NCI-H146 treated with DMSO at 0.1 percent for 48 hours (cell line): Measurements from ENCODE around the gene GLUD1.
"Not testable (repeated sequence)": the region's sequence is repeated elsewhere in the genome, so short reads cannot be mapped to it uniquely, and the experiment has no call there.

ENCODE experiments used
- DNase-seq: peaks from one replicate; lab custom pipeline; 2025; ENCODE audit not compliant: unreplicated experiment; lab: John Stamatoyannopoulos, UW

GLUD1 gene

DNA sequence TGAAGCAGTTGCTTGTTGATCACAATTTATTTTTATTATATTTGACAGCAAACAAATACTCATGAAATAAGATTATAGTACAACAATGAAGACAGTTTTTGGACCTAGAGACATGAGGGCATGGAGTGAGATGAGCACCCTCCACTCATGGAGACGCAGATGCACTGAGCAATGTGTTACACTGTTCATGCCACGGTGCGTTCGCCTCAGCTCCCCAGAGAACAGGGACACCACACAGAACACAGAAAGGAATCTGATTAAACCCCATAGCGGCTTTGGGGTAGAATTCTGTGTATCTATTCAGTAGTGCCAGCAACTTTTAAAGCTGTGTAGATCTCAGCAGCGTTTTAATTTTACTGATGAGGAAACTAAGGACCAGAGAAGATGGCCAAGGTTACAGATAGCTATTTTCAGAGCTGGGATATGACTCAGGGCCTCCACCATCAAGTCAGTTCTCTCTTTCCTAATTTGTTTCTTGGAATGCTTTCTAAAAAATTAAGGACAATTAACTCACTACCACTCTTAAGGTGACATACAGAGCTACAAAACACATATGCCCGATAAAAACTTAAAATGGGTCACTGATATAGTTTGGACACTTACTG, 41.0 kb downstream of the GLUD1 start:
- DNase-seq, result no peak

DNA sequence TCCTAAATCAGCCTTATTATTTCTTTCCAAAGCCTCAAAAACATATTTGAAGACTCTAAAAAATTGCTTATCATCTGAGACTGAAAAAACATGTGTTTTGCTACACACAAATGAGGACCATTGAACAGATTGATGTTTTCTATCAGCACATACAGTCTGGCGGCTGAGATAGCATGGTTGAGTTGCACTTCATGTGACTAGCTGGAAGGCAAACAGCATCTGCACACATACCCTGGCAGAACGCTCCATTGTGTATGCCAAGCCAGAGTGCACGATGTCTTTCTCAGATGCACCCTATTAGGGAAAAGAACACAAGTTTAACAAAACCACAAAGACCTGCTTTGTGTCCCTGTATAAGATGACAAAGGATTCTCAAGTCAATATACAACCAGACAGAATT, 41.5 kb downstream of the GLUD1 start:
- DNase-seq, result no peak

DNA sequence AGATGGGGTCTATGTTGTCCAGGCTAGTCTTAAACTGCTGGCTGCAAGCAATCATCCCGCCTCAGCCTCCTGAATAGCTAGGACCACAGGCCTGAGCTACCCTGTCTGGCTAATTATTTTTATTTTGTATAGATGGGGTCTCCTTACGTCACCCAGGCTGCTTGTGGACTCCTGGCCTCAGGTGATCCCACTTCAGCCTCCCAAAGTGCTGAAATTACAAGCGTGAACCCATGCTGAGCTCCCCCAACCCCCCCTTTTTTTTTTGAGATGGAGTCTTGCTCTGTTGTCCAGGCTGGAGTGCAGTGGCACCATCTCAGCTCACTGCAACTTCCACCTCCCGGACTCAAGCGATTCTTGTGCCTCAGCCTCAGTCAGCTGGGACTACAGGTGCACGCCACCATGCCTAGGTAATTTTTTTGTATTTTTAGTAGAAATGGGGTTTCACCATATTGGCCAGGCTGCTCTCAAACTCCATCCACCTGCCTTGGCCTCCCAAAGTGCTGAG, 49.2 kb downstream of the GLUD1 start:
- DNase-seq, result no peak

DNA sequence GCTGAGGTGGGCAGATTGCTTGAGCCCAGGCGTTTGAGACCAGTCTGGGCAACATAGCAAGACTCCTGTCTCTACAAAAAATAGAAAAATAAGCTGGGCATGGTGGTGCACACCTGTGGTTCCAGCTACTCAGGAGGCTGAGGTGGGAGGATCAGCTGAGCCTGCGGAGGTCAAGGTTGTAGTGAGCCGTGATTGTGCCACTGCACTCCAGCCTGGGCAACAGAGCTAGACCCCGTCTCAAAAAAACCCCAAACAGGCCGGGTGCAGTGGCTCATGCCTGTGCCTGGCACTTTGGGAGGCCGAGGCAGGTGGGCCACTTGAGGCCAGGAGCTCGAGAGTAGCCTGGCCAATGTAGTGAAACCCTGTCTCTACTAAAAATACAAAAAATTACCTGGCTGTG, 51.1 kb downstream of the GLUD1 start:
- not testable (repeated sequence) for DNase-seq

DNA sequence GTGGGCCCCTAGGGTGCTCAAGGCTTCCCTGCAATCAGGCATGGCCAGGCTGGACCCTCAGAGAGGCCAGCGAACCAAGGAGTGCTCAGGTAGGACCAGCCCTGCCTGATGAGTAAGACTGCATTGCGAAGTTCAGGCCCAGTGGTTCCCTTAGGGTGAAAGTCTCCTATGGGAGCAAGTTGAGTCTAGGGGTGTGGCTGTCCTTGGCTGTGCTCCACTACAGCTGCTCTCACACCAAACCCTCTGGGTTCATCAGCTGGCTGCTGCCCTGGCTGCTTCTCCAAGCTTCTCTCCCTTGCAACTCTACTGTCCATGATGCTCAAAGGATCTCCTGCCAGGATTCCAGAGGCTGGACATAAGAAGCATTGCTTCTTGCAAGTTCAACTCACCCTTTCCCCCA, 55.9 kb downstream of the GLUD1 start:
- DNase-seq, result no peak

DNA sequence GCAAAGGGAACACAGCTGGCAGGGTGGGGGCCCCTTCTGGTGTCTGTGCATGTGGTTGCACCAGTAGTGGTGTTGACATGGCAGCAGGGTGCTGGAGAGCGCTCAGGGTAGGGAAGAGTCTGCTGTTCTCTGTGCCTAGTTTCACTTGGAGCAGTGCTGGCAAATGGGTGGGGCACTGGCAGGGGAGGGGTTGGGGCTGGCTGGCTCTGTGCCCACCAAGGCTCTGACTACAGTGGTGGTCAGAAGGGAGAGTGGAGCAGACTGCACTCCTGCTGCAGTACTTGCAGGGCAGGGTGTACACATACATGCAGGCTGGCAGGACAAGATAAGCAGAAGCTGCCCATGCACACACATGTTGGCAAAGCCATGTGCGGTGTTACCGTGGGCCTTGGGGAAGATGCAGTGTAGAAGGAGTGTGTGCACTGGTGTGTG, 56.3 kb downstream of the GLUD1 start:
- no peak for DNase-seq

DNA sequence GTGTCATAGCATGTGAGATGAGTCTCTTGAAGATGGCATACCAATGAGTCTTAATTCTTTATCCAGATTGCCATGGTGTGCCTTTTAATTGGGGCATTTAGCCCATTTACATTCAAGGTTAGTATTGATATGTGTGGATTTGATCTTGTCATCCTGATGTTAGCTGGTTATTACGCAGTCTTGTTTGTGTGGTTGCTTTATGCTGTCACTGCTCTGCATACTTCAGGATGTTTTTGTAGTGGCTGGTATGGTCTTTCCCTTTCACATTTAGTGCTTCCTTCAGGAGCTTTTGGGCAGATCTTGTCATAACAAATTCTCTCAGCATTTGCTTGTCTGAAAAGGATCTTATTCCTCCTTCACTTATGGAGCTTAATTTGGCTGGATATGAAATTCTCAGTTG, 58.0 kb downstream of the GLUD1 start:
- no peak for DNase-seq

DNA sequence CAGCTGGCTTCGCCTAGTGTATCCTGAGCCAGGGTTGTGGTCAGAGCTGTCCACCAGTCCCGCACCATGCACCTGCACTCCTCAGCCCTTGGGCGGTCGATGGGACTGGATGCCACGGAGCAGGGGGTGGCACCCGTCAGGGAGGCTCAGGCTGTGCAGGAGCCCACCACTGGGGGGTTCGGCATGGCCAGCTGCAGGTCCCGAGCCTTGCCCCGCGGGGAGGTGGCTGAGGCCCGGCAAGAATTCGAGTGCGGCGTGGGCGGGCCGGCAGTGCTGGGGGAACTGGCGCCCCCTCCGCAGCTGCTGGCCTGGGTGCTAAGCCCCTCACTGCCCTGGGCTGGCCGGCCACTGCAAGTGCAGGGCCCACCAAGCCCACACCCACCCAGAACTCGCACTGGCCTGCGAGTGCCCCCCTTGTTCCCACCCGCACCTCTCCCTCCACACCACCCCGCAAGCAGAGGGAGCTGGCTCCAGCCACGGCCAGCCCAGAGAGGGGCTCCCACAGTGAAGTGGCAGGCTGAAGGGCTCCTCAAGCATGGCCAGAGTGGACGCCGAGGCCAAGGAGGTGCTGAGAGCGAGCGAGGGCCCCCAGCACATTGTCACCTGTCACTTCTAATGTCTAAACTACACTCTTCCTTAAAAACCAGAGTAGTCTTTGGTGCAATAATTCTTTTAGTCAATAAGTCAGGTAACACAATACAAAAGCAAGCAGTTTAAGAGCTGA, 63.6 kb downstream of the GLUD1 start:
- no peak for DNase-seq

DNA sequence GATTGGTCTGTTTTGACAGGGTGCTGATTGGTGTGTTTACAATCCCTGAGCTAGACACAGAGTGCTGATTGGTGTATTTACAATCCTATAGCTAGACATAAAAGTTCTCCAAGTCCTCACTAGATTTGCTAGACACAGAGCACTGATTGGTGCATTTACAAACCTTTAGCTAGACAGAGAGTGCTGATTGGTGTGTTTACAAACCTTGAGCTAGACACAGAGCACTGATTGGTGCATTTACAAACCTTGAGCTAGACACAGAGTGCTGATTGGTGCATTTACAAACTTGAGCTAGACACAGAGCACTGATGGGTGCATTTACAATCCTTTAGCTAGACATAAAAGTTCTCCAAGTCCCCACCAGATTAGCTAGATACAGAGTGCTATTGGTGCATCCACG, 64.2 kb downstream of the GLUD1 start:
- not testable (repeated sequence) for DNase-seq

DNA sequence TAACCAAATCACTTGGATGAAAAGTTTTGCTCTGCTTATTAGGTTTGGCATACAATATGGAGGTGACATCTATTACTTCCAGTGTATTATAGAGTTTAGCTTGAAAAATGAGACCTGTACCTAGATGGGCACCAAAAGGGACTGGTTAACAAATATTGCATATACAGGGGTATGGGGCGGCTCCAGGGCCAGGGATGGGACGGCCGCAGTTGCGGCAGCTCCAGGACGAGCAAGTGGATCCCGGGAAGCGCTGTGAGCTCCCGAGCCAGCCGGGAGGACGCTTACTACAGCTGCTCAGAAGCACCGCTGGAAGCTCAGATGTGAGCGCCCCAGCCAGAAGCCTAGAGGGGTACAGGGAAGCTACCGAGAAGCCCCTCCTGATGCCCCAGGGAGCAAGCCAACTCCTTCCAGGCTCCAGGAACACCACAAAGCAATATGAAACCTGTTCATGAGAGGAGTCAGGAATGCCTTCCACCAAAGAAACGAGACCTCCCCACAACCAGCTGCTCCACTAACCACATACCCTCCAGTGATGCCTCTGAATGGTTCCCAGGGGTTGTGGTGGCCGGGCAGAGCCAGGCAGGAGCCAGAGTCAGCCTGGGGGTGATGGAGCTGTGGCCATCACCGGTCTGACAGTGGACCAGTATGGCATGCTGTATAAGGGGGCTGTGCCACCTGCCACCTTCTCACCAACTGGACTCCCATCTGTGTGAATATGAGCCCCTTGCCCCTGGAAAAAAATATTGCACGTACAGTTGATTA, 67.7 kb downstream of the GLUD1 start:
- not testable (repeated sequence) for DNase-seq

DNA sequence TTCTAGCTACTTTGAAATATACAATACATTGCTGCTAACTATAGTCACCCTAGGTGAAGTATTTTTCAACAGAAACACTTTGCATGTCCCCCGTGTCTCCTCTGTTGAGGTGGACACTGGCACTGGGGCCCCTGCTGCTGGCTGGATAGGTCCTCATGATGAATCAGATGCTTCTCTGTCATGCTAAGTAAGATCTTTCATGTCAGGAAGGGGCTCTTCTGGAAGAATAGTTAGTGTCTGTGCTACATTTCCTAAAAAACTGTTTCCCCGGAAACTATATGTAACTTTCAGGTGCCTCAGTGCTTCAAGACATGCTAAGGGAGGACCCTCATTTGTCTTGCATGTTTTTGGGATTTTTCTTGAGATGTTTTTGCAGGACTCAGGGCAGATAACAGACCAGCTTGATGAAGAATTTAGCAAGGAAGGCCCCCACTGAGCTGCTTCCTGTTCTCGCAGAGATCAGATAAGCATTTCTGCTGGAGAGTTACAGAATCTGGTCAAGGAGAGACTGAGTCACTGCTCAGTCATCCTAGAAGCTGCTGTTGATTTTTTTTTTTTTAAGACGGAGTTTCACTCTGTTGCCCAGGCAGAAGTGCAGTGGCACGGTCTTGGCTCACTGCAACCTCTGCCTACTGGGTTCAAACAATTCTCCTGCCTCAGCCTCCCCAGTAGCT, 69.2 kb downstream of the GLUD1 start:
- not testable (repeated sequence) for DNase-seq

DNA sequence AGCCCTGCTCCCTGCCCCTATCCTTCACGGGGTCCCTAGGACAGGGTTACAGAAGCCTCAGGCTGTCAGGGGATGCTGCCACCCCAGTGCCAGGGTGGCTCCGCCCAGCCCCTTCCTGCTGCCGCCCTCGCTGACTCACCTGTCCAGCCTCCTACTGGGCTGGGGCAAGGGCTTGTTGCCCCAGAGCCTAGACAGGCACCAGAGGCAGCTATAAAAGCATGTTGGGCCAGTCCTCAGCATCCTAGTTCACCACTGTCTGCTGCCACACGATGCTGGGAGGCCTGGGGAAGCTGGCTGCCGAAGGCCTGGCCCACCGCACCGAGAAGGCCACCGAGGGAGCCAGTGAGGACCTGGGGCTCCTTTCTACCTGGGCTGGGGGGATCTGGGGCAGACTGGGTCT, 74.6 kb downstream of the GLUD1 start, which contains the start of gene FAM25A:
Gene FAM25A, plus strand, starts transcription at position 239 of the 400 bp plus-strand sequence. Its CDS starts 31 bp downstream, at position 270.
- DNase-seq, result not testable (repeated sequence)

DNA sequence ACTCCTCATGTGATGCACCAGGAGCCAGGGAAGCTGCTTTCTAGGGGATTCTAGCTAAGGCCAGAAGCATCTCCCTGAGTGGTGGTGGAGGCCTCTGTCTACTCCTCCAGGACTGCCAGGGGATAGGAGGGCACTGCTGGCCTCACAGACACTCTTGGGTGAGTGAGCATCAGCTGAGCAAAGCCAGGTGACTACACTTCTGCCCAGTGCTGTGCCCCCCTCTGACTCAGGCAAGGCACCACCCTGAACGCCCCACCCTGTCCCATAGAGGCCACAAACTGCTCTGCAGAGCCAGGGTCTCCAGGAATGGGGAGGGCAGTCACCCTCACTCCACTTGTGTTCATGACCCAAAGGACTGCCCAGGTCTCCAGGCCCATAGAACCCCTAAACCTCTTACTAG, 75.1 kb downstream of the GLUD1 start:
- not testable (repeated sequence) for DNase-seq

DNA sequence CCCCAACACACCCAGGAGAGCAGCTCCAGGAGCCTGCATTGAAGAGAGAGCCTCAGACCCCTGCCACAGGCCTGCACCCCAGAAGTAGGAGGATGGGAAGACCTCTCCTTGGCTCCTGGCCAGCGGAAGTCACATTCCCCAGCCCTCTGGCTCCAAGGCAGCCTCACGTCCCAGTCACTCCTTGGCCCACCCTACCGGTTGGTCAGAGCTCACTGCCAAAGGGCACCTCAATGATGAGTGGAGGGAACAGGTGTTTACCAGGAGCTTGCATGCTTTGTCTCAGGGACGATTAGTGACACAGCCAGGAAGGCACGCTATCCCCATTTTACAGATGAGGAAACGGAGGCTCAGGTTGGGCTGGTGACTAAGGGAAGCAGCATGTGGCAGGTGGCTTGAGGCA, 75.6 kb downstream of the GLUD1 start:
- not testable (repeated sequence) for DNase-seq

DNA sequence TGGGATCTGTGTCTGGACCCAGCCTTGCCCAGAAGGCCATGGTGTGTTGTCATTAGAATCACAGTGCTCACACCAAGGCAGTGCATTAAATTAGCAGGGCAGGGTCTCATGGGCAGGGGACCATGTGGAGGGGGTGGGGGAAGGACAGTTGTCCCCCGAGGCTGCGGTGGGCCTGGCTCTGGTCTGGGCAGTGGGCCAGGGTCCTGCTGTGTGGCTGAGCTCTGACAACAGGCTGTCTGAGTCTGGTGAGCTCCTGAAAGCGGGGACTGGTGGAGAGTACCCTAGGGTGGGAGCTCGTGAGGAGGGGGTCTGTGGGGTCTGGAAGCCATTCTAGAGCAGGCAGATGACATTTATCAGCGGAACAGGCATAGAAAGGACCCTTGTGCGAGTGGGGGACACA, 76.5 kb downstream of the GLUD1 start:
- not testable (repeated sequence) for DNase-seq

DNA sequence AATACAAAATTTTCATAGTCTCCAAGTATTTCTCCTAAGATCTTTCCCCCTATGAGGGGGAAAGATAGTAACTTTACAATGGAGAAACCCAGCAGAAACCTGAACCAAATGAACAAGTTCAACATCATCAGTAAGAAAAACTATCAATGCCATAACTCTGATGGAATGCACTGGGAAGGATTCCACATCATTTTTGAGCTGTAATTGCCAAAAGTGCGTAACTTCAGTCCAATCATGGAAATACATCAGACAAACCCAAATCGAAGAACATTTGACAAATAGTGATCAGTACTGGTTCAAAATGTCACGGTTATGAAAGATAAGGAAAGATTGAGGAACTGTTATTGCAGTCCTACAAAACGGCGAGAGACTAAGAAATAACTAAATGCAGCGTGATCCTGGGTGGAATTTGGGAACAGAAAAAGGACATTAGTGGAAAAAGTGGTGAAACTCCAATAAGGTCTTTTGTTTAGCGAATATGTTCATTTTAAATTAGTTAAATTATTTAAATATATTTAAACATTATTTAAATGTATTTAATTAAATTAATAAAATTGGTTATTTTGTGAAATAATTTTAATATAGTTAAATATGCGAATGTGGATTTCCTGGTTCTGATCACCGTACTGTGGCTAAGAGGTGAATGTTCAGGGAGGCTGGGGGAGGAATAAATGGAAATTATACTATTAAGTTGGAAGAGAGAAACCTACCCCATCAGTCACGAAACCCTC, 79.5 kb downstream of the GLUD1 start:
- not testable (repeated sequence) for DNase-seq

DNA sequence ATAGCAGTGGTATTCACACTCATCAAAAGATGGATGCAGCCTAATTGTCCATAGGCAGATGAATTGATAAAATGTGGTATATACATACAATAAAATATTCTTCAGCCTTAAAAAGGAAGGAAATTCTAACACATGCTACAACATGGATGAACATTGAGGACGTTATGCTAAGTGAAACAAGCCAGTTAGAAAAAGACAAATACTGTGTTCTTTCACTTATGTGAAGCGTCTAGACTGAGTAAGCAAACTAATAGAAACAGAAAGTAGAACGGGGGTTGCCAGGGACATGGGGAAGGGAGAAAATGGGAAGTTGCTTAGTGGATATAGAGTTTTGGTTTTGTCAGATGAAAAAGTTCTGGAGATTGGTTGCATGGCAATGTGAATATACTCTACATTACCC, 81.1 kb downstream of the GLUD1 start:
- DNase-seq, result not testable (repeated sequence)

DNA sequence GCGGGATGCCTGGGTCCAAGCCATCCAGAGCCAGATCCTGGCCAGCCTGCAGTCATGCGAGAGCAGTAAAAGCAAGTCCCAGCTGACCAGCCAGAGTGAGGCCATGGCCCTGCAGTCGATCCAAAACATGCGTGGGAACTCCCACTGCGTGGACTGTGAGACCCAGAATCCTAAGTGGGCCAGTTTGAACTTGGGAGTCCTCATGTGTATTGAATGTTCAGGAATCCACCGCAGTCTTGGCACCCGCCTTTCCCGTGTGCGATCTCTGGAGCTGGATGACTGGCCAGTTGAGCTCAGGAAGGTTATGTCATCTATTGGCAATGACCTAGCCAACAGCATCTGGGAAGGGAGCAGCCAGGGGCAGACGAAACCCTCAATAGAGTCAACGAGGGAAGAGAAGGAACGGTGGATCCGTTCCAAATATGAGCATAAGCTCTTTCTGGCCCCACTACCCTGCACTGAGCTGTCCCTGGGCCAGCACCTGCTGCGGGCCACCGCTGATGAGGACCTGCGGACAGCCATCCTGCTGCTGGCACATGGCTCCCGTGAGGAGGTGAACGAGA, 85.4 kb downstream of the GLUD1 start:
- DNase-seq, result not testable (repeated sequence)

DNA sequence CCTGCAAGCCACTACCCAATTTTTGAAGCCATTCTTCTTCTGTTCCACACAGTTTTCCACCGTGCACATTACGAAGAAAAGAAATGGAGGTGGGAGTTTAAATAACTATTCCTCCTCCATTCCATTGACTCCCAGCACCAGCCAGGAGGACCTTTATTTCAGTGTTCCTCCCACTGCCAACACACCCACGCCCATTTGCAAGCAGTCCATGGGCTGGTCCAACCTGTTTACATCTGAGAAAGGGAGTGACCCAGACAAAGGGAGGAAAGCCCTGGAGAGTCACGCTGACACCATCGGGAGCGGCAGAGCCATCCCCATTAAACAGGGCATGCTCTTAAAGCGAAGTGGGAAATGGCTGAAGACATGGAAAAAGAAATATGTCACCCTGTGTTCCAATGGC, 86.3 kb downstream of the GLUD1 start:
- not testable (repeated sequence) for DNase-seq

DNA sequence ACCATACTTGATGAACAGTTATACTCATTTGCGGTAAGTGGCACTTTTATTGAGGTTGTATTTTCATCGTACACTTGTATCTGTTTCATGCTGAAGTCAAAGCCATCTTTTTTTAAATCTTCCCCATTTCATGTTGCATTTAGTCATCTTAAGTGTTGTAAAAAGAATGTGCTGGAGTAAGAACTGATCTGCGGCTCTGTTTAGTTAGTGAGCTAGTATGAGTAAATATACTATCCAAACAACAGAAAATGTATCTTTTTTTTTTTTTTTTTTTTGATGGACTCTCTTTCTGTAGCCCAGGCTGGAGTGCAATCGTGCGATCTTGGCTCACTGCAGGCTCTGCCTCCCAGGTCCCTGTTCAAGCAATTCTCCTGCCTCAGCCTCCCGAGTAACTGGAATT, 87.0 kb downstream of the GLUD1 start:
- DNase-seq, result not testable (repeated sequence)
